Fibroblast of skin of right quadriceps (primary cell): Measurements from ENCODE around the gene ANKRD12.
"Not testable (repeated sequence)": the region's sequence is repeated elsewhere in the genome, so short reads cannot be mapped to it uniquely, and the experiment has no call there.

Source experiments
- DNase-seq: peaks from one replicate; pipeline ENCODE4 v3.0.0-alpha.2; 2013

The ANKRD12 gene

GRCh38 chr18:9234528-9234927 is 97.9 kb downstream of the ANKRD12 start:
- no peak for DNase-seq

GRCh38 chr18:9237981-9238380 is 101.4 kb downstream of the ANKRD12 start:
- DNase-seq, result no peak

DNA sequence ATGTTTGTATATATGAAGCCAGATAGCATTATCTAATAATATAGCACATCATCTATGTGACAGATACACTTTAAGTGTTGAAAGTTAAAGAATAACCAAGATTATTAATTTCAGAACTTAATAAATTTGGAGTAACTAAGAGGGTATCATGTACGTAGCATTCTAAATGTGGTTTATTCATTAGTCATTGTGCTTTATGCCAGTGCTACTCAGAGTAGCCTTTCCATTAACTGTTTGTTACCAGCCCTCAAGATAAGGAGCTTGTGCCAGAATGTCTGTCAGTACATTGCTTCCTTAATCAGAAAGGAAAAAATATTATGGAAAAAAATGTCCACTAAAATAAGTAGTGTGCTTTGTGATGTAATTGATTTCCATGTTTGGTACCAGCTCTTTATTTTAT is 103.1 kb downstream of the ANKRD12 start:
- DNase-seq, result no peak

- DNase-seq, result no peak
Observed at GRCh38 chr18:9240270-9240669, 103.7 kb downstream of the ANKRD12 start.

DNA sequence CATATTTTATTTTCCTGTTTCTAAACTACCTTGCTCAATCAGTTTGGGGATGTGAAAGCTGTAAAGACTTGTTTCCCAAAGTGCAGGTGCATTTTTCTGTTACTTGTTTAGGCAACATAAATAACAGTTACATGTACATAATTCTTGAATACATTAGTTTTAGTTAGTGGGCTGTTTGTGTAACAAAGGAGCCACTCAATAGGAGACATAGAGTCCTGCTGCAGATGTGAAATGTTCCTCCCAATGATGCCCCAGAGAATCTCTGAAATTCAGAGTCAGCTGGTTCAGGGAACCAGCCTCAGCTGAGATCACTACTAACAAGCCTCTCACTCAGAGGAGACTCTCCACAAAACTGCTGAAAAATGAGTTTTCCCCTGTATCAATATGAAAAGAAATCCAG is 106.4 kb downstream of the ANKRD12 start:
- no peak for DNase-seq

DNA sequence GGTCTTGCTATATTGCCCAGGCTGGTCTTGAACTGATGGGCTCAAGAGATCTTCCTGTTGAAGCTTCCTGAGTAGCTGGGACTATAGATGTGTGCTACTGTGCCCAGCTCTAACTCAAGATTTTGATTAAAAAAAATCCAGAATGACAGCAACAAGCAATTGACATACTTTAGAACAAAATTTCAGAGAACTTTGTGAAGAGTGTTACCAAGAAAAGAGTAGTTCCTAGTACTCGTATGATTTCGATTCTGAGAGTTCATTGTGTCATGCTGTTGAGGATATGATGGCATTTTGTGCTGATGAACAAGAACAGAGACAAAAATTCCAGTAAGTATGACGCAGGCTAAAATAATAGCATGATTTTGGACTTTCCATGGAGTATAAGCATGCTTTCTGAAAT is 107.8 kb downstream of the ANKRD12 start:
- DNase-seq, result no peak

DNA sequence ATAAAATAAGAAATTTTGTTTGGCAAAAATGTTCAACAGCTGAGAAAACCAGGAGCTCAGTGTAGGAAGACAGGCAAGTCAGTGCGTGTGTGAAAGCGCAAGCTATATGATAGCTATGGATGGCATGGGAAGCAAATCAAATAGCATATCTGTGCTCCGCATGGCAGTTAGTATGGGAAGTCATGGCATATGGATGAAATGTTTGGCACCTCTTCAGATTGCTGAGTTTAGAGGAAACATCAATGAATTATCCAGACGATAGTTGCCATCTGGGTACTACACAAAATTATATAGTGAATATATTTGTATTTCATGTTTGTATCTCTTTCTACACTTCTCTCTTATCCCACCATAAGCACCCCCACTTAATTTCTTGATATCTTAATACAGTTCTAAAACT is 112.1 kb downstream of the ANKRD12 start:
- no peak for DNase-seq

DNA sequence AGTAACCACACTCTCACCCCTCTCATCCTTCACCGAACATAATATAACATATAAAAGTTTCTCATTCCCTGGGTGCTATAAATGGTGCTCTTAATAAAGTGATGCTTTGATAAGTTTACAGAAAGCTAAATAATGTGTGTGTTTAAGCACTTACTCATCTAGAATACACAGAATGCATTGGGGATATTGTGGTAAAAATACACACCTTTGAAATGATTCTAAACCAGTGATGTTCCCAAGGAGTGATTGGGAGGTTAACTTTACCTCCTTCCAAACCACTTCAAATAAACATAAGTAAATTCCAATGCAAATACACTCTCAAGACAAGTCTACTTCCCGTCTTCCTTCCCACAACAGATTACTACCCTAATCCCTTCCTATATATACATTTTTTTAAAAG is 112.7 kb downstream of the ANKRD12 start:
- no peak for DNase-seq

GRCh38 chr18:9259173-9259572 is 122.6 kb downstream of the ANKRD12 start:
- no peak for DNase-seq

DNA sequence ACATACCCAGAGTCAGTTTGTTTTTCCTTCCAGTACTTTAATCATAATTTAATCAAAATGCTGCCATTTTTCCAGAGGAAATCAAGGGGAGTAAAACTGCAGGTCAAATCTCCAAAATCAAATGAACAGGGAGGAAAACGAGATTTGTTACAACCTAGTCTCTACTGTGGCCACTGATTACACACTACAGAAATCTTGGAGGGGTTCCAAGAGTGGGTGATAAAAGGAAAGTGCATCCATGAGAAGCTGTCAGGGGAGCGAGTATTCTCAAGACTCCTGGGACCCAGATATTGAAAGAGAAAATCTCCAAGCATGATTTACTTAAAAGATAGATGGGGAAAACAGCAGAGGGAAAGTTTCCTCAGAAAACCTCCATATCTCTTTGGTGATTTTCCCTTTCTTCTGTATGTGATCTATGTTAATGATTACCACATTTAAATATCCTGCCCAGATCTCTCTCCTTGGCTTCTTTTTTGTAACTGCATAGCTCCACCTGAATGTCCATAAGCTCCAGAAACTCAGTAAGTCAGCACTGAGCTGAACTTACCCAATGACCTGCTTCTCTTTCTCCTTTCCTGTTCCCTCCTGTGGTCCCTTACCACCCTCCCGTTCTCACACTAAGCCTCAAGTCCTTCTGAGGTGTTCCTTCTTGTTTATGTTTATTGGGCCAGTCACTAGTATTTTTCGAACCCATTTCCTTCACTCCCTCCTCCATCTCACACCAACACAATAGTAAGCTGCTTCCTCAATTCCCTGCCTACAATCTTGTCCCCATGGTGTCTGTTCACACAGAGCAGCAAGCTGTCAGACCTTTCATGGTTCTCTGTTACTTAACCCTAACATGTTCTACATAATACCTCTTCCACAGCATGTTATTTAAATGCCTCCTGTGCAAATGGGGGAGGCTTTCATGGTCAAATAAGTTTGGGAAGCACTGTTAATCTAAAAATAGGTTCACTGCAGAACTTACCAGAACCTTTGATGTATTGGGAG is 124.1 kb downstream of the ANKRD12 start:
- DNase-seq, result peak; percentile 2

GRCh38 chr18:9263264-9263663 is 126.7 kb downstream of the ANKRD12 start:
- no peak for DNase-seq

DNA sequence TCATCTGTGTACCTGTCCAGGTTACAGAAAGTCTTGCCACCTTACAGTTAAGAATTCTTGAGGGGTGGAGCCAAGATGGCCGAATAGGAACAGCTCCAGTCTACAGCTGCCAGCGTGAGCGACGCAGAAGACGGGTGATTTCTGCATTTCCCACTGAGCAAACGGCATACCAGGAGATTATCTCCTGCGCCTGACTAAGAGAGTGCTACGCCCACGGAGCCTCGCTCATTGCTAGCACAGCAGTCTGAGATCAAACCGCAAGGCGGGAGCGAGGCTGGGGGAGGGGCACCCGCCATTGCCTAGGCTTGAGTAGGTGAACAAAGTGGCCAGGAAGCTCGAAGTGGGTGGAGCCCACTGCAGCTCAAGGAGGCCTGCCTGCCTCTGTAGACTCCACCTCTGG is 128.2 kb downstream of the ANKRD12 start:
- DNase-seq, result not testable (repeated sequence)

DNA sequence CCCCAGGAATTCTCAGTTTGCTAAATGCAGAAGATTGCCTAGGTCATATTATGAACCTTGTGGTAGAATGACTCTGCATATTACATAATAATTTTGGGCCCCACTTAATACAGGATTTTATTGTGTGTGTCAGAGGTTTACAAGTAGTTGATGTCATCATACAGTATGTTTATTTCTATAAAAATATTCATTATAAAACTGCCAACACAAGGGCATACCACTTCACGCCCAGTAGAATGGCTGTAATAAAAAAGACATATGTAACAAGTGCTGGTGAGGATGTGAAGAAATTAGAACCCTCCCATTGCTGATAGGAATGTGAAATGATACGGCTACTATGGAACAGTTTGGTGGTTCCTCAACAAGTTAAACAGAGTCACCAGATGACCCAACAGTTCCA is 136.6 kb downstream of the ANKRD12 start:
- DNase-seq, result no peak

GRCh38 chr18:9275890-9276289 is 139.3 kb downstream of the ANKRD12 start:
- no peak for DNase-seq

DNA sequence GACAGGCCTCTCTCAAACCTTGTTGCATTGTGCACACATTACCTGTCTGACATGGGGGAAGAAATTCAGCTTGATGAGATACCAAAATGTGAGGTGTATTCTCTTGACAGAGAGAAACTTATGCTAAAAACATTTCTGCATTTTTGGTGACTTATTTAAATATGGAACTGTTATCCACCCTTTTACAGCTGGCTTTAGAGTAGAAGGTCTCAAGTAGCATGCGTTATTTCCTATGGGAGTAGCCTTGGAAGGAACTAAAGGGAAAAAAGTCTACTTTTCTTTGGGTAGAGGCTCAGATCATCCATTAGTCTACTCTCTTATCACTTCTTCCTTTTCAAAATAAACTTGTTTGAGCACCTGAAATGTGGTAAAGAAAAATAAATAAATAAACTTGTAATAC is 141.4 kb downstream of the ANKRD12 start:
- no peak for DNase-seq

GRCh38 chr18:9280849-9281248 is 144.3 kb downstream of the ANKRD12 start:
- DNase-seq, result no peak

DNA sequence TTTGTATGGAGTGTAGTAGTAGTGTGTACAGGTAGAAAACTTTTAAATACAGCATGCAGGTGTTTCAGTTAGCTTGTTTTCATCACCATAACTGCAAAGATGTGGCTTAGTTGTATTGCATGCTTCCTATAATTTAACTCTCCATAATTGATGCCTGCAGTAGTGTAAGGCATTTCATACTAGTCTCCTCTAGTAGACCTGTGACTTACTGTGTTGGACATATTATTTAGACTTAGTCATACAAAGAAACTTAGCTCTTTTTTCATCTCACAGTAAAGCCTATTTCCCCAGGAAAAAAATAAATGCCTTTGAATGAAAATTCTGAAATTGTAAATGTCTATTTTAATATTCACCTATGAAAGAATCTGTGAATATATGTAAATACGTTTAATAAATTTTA is 145.2 kb downstream of the ANKRD12 start:
- no peak for DNase-seq

GRCh38 chr18:9283791-9284190 is 147.2 kb downstream of the ANKRD12 start:
- peak; percentile 8 for DNase-seq

DNA sequence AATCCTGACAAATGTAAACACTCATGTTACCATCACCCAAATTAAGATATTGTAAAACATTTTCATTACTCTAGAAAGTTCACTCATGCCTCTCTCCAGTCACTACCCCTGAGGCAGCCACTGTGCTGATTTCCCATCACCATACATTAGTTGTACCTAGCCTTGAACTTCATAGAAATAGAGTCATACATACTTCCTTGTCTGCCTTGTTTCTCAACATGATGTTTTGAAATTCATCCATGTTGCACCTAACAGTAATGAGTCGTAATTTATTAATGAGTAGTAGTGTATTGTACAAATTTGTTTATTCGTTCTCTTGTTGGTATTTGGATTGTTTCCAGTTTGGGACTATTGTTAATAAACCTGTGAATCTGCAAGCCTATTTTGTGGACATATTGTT is 149.0 kb downstream of the ANKRD12 start:
- no peak for DNase-seq

- DNase-seq, result no peak
Observed at GRCh38 chr18:9287036-9287435, 150.5 kb downstream of the ANKRD12 start.

GRCh38 chr18:9289698-9290097 is 153.1 kb downstream of the ANKRD12 start:
- no peak for DNase-seq

GRCh38 chr18:9290156-9290555 is 153.6 kb downstream of the ANKRD12 start:
- DNase-seq, result no peak

GRCh38 chr18:9292047-9292446 is 155.5 kb downstream of the ANKRD12 start:
- no peak for DNase-seq

DNA sequence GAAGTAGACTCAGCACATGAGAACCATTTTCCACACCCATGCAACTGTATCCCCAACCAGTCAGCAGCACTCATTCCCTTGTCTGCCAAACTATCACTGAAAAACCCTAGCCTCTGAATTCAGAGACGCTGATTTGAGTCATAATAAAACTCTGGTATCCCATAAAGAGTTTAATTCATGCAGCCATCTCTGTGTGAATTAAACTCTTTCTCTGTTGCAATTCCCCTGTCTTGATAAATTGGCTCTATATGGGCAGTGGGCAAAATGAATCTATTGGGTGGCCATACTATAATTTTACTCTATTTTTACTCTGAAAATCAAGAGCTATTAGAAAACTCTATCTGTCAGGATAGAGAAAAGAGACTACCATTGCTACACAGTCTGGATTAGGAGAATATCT is 157.4 kb downstream of the ANKRD12 start:
- DNase-seq, result no peak
